Mesendoderm (in vitro differentiated cells): ENCODE results near the gene GSTP1.

Source experiments
- DNase-seq: peaks from one replicate; pipeline ENCODE4 v3.0.0; 2013
- H2AK5ac ChIP-seq: 2 replicates; pipeline ENCODE4 v1.6.1; 2013; ENCODE audit warnings: low read length, inconsistent platforms
- H2BK120ac ChIP-seq: 2 replicates; pipeline ENCODE4 v1.6.1; 2013; ENCODE audit warnings: low read depth, mild to moderate bottlenecking, low read length, moderate library complexity, mixed read lengths
- H2BK15ac ChIP-seq: replicated peaks from 2 replicates; pipeline ENCODE4 v1.6.1; 2013; ENCODE audit warnings: low read depth, mild to moderate bottlenecking, moderate library complexity
- H2BK5ac ChIP-seq: 2 replicates; pipeline ENCODE4 v1.6.1; 2013; ENCODE audit warnings: low read length, inconsistent platforms
- H3K18ac ChIP-seq: 2 replicates; pipeline ENCODE4 v1.6.1; 2013; ENCODE audit warnings: mild to moderate bottlenecking, low read length, mixed read lengths
- H3K23ac ChIP-seq: one replicate; pipeline ENCODE4 v1.6.1; 2013; ENCODE audit warnings: low read length
- H3K27ac ChIP-seq: 2 replicates; pipeline ENCODE4 v1.5.1; 2013; ENCODE audit warnings: low read depth, mild to moderate bottlenecking, inconsistent platforms, low read length, moderate library complexity
- H3K27me3 ChIP-seq: 2 replicates; pipeline ENCODE4 v1.6.1; 2013; ENCODE audit warnings: low read length, control low read depth, mild to moderate bottlenecking, inconsistent platforms; ENCODE audit not compliant: insufficient read depth, poor library complexity
- H3K36me3 ChIP-seq: 2 replicates; pipeline ENCODE4 v1.6.1; 2013; ENCODE audit warnings: low read length, inconsistent platforms; ENCODE audit not compliant: control insufficient read depth, insufficient read depth
- H3K4ac ChIP-seq: one replicate; pipeline ENCODE4 v1.6.1; 2013; ENCODE audit warnings: low read depth, mild to moderate bottlenecking, low read length, moderate library complexity
- H3K4me1 ChIP-seq: 2 replicates; pipeline ENCODE4 v1.6.1; 2013; ENCODE audit warnings: low read depth, low read length, inconsistent platforms; ENCODE audit not compliant: control insufficient read depth
- H3K4me2 ChIP-seq: 2 replicates; pipeline ENCODE4 v1.6.1; 2013; ENCODE audit warnings: low read length
- H3K4me3 ChIP-seq: 2 replicates; pipeline ENCODE4 v1.5.1; 2013; ENCODE audit warnings: mild to moderate bottlenecking, low read length
- H3K56ac ChIP-seq: one replicate; pipeline ENCODE4 v1.6.1; 2013; ENCODE audit warnings: low read length
- H3K79me1 ChIP-seq: 2 replicates; pipeline ENCODE4 v1.6.1; 2013; ENCODE audit warnings: low read length, inconsistent platforms
- H3K79me2 ChIP-seq: 2 replicates; pipeline ENCODE4 v1.6.1; 2013; ENCODE audit warnings: mild to moderate bottlenecking, low read length; ENCODE audit not compliant: control insufficient read depth, insufficient read depth
- H3K9ac ChIP-seq: 2 replicates; pipeline ENCODE4 v1.6.1; 2013; ENCODE audit warnings: low read length, inconsistent platforms
- H4K5ac ChIP-seq: one replicate; pipeline ENCODE4 v1.6.1; 2013; ENCODE audit warnings: low read length
- H4K8ac ChIP-seq: one replicate; pipeline ENCODE4 v1.6.1; 2013; ENCODE audit warnings: low read depth, mild to moderate bottlenecking, control low read depth, low read length, moderate library complexity
- WGBS: extraction: QIAGEN DNeasy Blood & Tissue Kit; methylation state at CpG from one replicate; pipeline ENCODE4 v1.1.7; 2013; ENCODE audit warnings: low lambda C conversion rate, missing lambda C conversion rate; ENCODE audit not compliant: insufficient coverage; ENCODE audit errors: extremely low coverage; 5-methylcytosine and 5-hydroxymethylcytosine counted together

GSTP1 gene

GRCh38 chr11:67571443-67571842, 12.2 kb upstream of the GSTP1 start:
- H2BK120ac ChIP-seq: no peak overlapping the region
- H3K4me1 ChIP-seq: no peaks in the 10 kb centered on the region
- H3K9ac ChIP-seq: no peak overlapping the region
- H3K79me2 ChIP-seq: no peaks in the 10 kb centered on the region
- no peak overlapping the region for H3K4me2 ChIP-seq
- DNase-seq: peak; percentile 51
- H2BK5ac ChIP-seq: no peak overlapping the region
- no peak overlapping the region for H2BK15ac ChIP-seq
- H3K4me3 ChIP-seq: no peak overlapping the region
- H3K27me3 ChIP-seq: no peaks in the 10 kb centered on the region
- no peak overlapping the region for H3K18ac ChIP-seq
- no peaks in the 10 kb centered on the region for H3K36me3 ChIP-seq
- H3K79me1 ChIP-seq: no peaks in the 10 kb centered on the region
- no peak overlapping the region for H2AK5ac ChIP-seq
- H3K27ac ChIP-seq: no peak overlapping the region
- no peak overlapping the region for H3K4ac ChIP-seq
- no peak overlapping the region for H3K56ac ChIP-seq
- WGBS: no CpG with 5 or more reads among the region's 6 CpGs
- H4K8ac ChIP-seq: no peak overlapping the region
- no peak overlapping the region for H3K23ac ChIP-seq
- H4K5ac ChIP-seq: no peak overlapping the region

DNA sequence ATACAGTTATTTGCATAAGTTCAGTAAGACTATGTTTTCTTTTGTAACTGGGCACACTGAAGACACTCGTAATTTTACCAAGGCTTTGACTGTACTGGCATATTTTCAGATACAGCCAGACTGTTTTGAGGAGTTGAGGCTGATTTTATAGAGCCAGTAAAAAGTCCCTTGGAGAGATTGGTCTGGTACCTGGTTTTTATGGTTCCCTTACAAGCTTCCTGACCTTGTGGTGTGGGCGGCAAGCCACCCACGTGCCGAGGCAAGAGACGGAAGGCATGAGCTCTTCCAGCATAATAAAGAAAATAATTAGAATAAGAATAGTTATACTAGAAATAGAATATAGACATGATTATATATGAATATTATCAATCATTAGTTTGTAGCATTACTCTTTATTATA, 11.3 kb upstream of the GSTP1 start:
- Histone ChIP-seq H3K4me2 (no peak overlapping the region), H3K79me2 (no peaks in the 10 kb centered on the region), H3K4me1 (no peaks in the 10 kb centered on the region), H2BK5ac (no peak overlapping the region), H2BK120ac (no peak overlapping the region), H3K4me3 (no peak overlapping the region), H3K18ac (no peak overlapping the region), H3K23ac (no peak overlapping the region), H4K8ac (no peak overlapping the region), H3K9ac (no peak overlapping the region), H3K4ac (no peak overlapping the region), H2BK15ac (no peak overlapping the region), H2AK5ac (no peak overlapping the region), H3K36me3 (no peaks in the 10 kb centered on the region), H3K27ac (no peak overlapping the region), H3K56ac (no peak overlapping the region), H4K5ac (no peak overlapping the region), H3K27me3 (no peaks in the 10 kb centered on the region), H3K79me1 (no peaks in the 10 kb centered on the region)
- WGBS: no CpG with 5 or more reads among the region's 5 CpGs
- DNase-seq: no peak

GRCh38 chr11:67572747-67573419, 10.7 kb upstream of the GSTP1 start:
- H2BK15ac ChIP-seq: no peak overlapping the region
- H3K4me3 ChIP-seq: no peak overlapping the region
- DNase-seq: peak; percentile 78
- H4K5ac ChIP-seq: no peak overlapping the region
- H3K79me1 ChIP-seq: no peaks in the 10 kb centered on the region
- no peak overlapping the region for H2BK5ac ChIP-seq
- WGBS: no CpG with 5 or more reads among the region's 21 CpGs
- no peak overlapping the region for H2AK5ac ChIP-seq
- no peak overlapping the region for H3K4ac ChIP-seq
- no peak overlapping the region for H3K18ac ChIP-seq
- H3K23ac ChIP-seq: no peak overlapping the region
- H3K4me1 ChIP-seq: no peaks in the 10 kb centered on the region
- no peak overlapping the region for H3K27ac ChIP-seq
- no peak overlapping the region for H3K9ac ChIP-seq
- H4K8ac ChIP-seq: no peak overlapping the region
- no peaks in the 10 kb centered on the region for H3K36me3 ChIP-seq
- no peak overlapping the region for H3K56ac ChIP-seq
- no peaks in the 10 kb centered on the region for H3K27me3 ChIP-seq
- H3K79me2 ChIP-seq: no peaks in the 10 kb centered on the region
- H3K4me2 ChIP-seq: no peak overlapping the region
- H2BK120ac ChIP-seq: no peak overlapping the region

- Histone ChIP-seq H3K4me1 (no peaks in the 10 kb centered on the region), H3K18ac (no peak overlapping the region), H3K23ac (no peak overlapping the region), H3K4ac (no peak overlapping the region), H3K36me3 (no peaks in the 10 kb centered on the region), H3K79me2 (no peaks in the 10 kb centered on the region), H2AK5ac (no peak overlapping the region), H3K27ac (no peak overlapping the region), H4K8ac (no peak overlapping the region), H4K5ac (no peak overlapping the region), H3K56ac (no peak overlapping the region), H2BK120ac (no peak overlapping the region), H3K4me3 (no peak overlapping the region), H3K9ac (no peak overlapping the region), H2BK15ac (no peak overlapping the region), H3K4me2 (no peak overlapping the region), H3K79me1 (no peaks in the 10 kb centered on the region), H3K27me3 (no peaks in the 10 kb centered on the region), H2BK5ac (no peak overlapping the region)
- no CpG with 5 or more reads among the region's 3 CpGs for WGBS
- no peak for DNase-seq
Observed at GRCh38 chr11:67574938-67575337, 8.7 kb upstream of the GSTP1 start.

DNA sequence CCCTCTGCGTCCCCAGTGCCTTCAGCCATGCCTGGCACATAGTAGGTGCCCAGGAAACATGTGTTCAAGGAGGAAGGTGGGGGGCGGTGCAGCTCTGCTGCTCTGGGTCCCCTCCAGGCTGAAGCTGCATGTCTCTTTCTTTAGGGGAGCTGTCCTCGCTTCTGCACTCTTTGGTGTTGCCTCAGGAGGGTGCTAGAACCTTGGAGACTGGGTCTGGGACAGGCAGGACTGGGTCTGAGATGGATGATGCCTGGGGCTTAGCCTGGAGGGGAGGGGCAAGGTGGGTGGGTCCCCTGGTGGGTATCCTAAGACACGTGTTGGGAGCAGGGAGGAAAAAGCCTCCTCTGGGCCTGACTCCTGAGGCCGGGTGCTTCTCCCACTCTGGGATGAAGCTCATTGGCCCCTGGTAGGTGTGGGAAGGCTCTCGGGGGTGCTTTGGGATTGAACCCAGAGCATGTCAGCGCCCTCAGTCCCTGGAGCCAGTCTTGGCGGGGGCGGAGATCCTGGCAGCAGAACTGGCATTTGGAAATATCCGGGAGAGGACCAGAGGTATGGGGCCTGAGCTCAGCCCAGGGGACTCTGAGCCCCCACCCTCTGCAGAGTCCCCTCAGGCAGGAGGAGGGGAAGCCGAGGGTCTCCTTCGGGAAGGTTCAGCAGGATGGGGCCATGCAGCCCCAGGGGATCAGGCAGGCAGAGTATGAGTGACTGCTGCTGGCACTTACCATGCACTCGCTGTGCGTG, 6.7 kb upstream of the GSTP1 start:
- H3K4ac ChIP-seq: no peak overlapping the region
- WGBS: no CpG with 5 or more reads among the region's 14 CpGs
- no peak overlapping the region for H3K27ac ChIP-seq
- H3K79me1 ChIP-seq: no peaks in the 10 kb centered on the region
- no peaks in the 10 kb centered on the region for H3K4me1 ChIP-seq
- no peak overlapping the region for H2BK5ac ChIP-seq
- no peaks in the 10 kb centered on the region for H3K79me2 ChIP-seq
- H2BK120ac ChIP-seq: no peak overlapping the region
- no peak overlapping the region for H2BK15ac ChIP-seq
- no peak overlapping the region for H3K4me2 ChIP-seq
- H2AK5ac ChIP-seq: no peak overlapping the region
- H3K9ac ChIP-seq: no peak overlapping the region
- H4K5ac ChIP-seq: no peak overlapping the region
- no peak overlapping the region for H3K4me3 ChIP-seq
- DNase-seq: no peak
- H3K56ac ChIP-seq: no peak overlapping the region
- H4K8ac ChIP-seq: no peak overlapping the region
- no peak overlapping the region for H3K18ac ChIP-seq
- no peak overlapping the region for H3K23ac ChIP-seq
- H3K27me3 ChIP-seq: no peaks in the 10 kb centered on the region
- H3K36me3 ChIP-seq: no peaks in the 10 kb centered on the region
